Measurements from ENCODE around the gene DIABLO. TPM values are rescaled to one million over a fixed set of nuclear protein-coding genes. Genes with fewer than 3 reads are reported as not detected.

DIABLO gene
- total and polyA plus RNA-seq, 9 of the 15 experiments (the other 6 are each of a cell fraction or from before 2014, with no cell fraction given), result 37.3 to 101 (median 80.1) TPM

- TF ChIP-seq HBP1 (CRISPR knock-in tag; IDR thresholded peaks at IDR 0.05) (0 out of 2 replicates have a peak, but pooled peaks have one; percentile 23), MED1 (CRISPR knock-in tag; IDR thresholded peaks at IDR 0.05; ENCODE audit: borderline replicate concordance) (0 out of 2 replicates have a peak, but pooled peaks have one; percentile 90), RUNX1 (IDR thresholded peaks at IDR 0.05; ENCODE audit: low read depth) (no peak), UBTF (IDR thresholded peaks at IDR 0.05; ENCODE audit: borderline replicate concordance in 1 of 2, low read depth in 2 of 2, low read length in 2 of 2) (peak in 1 of 2 experiments; percentile 90; a peak in 2 of 4 replicates), ARID4B (CRISPR knock-in tag; IDR thresholded peaks at IDR 0.05) (peak; percentile 89; the same call in 1 of the 2 replicates), GABPB1 (CRISPR knock-in tag; IDR thresholded peaks at IDR 0.05) (no peak), ATF1 (CRISPR knock-in tag; IDR thresholded peaks at IDR 0.05) (peak; percentile 4; the same call in 1 of the 2 replicates), ATF1 (tag; IDR thresholded peaks at IDR 0.05) (no peak), FOXP4 (CRISPR knock-in tag; IDR thresholded peaks at IDR 0.05; ENCODE audit: borderline replicate concordance) (peak; percentile 86; the same call in 1 of the 2 replicates), ATF6 (CRISPR knock-in tag; IDR thresholded peaks at IDR 0.05) (peak; percentile 100), CBX1 (IDR thresholded peaks at IDR 0.05; ENCODE audit: low read depth) (0 out of 2 replicates have a peak, but pooled peaks have one; percentile 43), CBX3 (IDR thresholded peaks at IDR 0.05; ENCODE audit: borderline replicate concordance in 1 of 2, low read length in 2 of 2) (peak in 1 of 2 experiments; percentile 99; a peak in 2 of 3 replicates)
Observed at GRCh38 chr12:122226366-122227125, 694 bp upstream of the DIABLO start (continued).
